Measurements from ENCODE around the gene GLOD4. TPM values are rescaled to one million over a fixed set of nuclear protein-coding genes. Genes with fewer than 3 reads are reported as not detected.
"Not testable (repeated sequence)": the region's sequence is repeated elsewhere in the genome, so short reads cannot be mapped to it uniquely, and the experiment has no call there.

The GLOD4 gene
- total RNA-seq, 1 donor from 2014 or later, result 63.2 TPM

DNA sequence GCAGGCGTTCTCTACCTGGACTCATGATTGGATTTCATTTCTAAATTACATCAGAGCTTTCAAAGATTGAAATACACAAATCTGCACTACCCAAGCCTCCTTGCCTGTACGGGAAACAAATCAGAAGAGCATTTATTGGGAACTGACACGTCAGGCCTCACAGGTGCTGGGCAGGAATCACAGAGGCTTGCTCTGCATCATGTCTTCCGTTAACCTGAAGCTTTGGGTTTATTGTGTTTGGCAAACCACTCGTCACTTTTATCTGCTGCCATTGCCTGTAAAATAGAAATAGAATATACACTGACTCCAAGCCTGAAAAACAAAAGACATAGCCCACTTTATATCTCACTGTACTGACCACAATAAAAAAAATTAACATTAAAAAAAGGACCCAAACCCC, 22.1 kb downstream of the GLOD4 start:
- no peak for DNase-seq
- Histone ChIP-seq H3K27me3 (ENCODE audit: low read depth) (no peaks in the 10 kb centered on the region), H3K36me3 (peaks cover 78% of the 10 kb centered on the region), H3K4me1 (no peaks in the 10 kb centered on the region), H3K9me3 (no peaks in the 10 kb centered on the region), H3K27ac (no peak overlapping the region), H3K4me3 (no peak overlapping the region)
- no peak for ATAC-seq
- TF ChIP-seq, protein P1, sequence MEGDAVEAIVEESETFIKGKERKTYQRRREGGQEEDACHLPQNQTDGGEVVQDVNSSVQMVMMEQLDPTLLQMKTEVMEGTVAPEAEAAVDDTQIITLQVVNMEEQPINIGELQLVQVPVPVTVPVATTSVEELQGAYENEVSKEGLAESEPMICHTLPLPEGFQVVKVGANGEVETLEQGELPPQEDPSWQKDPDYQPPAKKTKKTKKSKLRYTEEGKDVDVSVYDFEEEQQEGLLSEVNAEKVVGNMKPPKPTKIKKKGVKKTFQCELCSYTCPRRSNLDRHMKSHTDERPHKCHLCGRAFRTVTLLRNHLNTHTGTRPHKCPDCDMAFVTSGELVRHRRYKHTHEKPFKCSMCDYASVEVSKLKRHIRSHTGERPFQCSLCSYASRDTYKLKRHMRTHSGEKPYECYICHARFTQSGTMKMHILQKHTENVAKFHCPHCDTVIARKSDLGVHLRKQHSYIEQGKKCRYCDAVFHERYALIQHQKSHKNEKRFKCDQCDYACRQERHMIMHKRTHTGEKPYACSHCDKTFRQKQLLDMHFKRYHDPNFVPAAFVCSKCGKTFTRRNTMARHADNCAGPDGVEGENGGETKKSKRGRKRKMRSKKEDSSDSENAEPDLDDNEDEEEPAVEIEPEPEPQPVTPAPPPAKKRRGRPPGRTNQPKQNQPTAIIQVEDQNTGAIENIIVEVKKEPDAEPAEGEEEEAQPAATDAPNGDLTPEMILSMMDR (IDR thresholded peaks at IDR 0.05), result no peak
- intact Hi-C loops (cut with DNase I), result no loop called here

DNA sequence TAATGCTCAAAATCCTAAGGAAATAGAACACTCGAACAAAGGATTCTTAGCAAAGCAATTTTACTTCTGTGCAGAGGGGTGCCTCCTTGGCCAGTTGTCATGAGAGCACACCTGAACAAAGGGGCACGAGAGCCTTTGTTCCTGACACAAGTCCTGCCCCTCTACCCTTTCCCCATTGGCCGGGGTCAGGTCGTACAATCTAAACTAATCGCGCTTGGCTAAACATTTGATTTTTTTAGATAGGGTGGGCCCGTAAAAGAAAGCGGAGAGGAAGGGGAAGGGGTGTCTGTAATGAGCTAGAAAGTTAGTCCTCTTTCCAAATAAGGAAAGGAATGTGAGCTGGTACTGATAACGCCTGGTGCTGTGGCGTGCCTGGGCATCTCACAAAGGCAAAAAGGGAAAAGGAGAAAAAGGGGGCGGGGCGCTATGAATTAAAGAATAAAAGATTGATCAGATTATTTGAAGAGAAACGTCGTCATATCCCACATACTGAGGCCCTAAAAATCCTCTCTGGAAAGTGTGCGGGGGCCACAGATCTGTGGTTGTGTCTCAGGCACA, 26.0 kb downstream of the GLOD4 start:
- H3K9me3 ChIP-seq; H3K4me3 ChIP-seq; H3K27ac ChIP-seq; H3K27me3 ChIP-seq (ENCODE audit: low read depth); ATAC-seq; intact Hi-C loops (cut with DNase I); DNase-seq; H3K4me1 ChIP-seq: not testable (repeated sequence)
- H3K36me3 ChIP-seq, result peaks cover 41% of the 10 kb centered on the region

DNA sequence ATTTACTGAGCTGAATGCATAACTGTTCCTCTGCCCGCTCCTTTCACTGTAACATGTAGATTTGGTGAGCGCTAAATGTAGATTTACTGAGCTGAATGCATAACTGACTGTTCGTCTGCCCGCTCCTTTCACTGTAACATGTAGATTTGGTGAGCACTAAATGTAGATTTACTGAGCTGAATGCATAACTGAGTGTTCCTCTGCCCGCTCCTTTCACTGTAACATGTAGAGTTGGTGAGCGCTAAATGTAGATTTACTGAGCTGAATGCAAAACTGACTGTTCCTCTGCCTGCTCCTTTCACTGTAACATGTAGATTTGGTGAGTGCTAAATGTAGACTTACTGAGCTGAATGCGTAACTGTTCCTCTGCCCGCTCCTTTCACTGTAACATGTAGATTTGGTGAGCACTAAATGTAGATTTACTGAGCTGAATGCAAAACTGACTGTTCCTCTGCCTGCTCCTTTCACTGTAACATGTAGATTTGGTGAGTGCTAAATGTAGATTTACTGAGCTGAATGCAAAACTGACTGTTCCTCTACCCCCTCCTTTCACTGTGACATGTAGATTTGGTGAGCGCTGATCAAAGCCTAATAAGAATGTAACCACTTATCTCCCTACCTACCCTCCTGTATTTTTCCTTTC, 26.6 kb downstream of the GLOD4 start:
- ATAC-seq; H3K4me3 ChIP-seq; H3K27ac ChIP-seq; DNase-seq; H3K27me3 ChIP-seq (ENCODE audit: low read depth); H3K9me3 ChIP-seq; intact Hi-C loops (cut with DNase I): not testable (repeated sequence)
- Histone ChIP-seq H3K36me3 (peaks cover 35% of the 10 kb centered on the region), H3K4me1 (peaks cover 13% of the 10 kb centered on the region)

DNA sequence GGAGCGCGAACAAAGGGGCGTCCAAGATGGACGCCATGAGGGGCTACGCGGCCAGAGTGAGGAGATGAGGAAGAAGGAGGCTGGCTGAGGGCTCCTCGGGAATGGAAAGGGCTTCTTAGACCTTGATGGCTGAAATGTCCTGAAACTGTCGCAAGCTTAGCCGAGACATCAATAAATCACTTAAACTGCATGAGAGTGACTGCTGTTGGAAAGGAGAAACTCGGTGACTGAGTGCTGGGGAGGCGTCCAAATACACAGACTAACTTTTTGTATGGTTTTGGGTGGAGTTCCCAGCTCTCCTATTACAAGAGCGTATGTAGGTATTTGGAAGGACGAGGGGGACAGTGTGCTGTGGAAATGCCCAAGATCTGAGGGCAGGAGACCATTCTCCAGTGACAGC, 28.7 kb downstream of the GLOD4 start:
- H3K36me3 ChIP-seq, result peaks cover 15% of the 10 kb centered on the region
- no peak for ATAC-seq
- TF ChIP-seq, protein P1 (IDR thresholded peaks at IDR 0.05), result no peak
- no peaks in the 10 kb centered on the region for H3K9me3 ChIP-seq
- no peak overlapping the region for H3K4me3 ChIP-seq
- DNase-seq, result no peak
- intact Hi-C loops (cut with DNase I), result no loop called here
- no peak overlapping the region for H3K27ac ChIP-seq
- H3K27me3 ChIP-seq (ENCODE audit: low read depth), result no peaks in the 10 kb centered on the region
- H3K4me1 ChIP-seq, result peaks cover 15% of the 10 kb centered on the region

DNA sequence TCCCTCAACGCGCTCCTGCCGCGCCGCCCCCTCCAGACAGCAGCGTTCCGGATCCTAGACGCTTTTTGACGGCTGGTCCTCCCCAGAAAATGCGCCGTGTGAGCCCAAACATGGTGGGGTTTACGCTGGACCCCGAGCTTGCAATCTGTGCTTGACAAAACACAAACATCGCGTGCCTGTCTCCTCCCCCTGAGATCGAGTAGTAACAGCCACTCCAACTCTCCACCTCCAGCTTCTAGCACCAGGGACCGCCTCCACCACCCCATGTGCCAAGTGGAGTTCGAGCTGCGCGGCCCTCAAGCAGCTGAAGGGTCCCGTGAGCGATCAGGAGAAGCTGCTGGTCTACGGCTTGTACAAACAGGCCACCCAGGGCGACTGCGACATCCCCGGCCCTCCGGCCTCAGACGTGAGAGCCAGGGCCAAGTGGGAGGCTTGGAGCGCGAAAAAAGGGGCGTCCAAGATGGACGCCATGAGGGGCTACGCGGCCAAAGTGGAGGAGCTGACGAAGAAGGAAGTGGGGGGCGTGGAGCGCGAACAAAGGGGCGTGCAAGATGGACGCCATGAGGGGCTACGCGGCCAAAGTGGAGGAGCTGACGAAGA, 29.4 kb downstream of the GLOD4 start:
- TF ChIP-seq, protein P1 (IDR thresholded peaks at IDR 0.05), result no peak
- H3K27me3 ChIP-seq (ENCODE audit: low read depth), result no peaks in the 10 kb centered on the region
- H3K4me1 ChIP-seq, result peaks cover 15% of the 10 kb centered on the region
- intact Hi-C loops (cut with DNase I), result no loop called here
- peak overlapping the region; percentile 82 for H3K4me3 ChIP-seq
- no peaks in the 10 kb centered on the region for H3K9me3 ChIP-seq
- H3K27ac ChIP-seq, result peak overlapping the region; percentile 83
- H3K36me3 ChIP-seq, result peaks cover 19% of the 10 kb centered on the region
- ATAC-seq (peak; percentile 86 to 87), DNase-seq (peak; percentile 88)

DNA sequence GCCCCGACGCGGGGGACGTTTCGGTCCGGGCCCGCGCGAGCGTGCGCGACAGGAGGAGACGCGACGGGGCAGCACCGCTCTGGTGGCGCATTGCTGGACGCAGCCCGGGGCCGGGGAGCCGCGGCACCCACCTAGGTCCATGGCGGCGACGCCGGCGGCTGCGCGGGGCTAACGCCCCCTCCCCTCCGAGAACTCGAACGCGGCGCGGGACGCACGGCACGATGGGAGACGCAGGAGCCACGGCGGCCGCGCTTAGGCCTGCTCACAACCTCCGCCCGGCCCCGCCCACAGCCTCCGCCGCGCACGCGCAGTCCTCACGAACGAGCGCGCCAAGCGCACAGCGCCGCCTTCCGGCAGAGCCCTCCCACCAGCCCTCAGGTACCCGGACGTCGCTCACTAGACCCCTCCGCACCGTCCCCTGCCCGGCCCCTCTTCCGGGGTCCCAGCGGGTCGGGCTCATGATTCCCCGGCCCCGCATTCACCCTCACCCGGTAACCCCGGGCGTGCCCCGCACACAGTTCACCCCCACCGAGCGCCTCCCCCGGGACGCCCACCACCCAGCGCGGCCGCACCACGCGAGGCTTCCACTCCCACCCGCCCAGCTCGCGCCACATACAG, 30.0 kb downstream of the GLOD4 start, which contains the start of gene GEMIN4:
Gene GEMIN4, minus strand, starts transcription at position 263 of the 618 bp plus-strand sequence. Its CDS starts 122 bp downstream, at position 141.
- peak within 1 kb of the TSS; percentile 83 for H3K27ac ChIP-seq
- H3K9me3 ChIP-seq, result no peaks in the 10 kb centered on the region
- ATAC-seq (peak; percentile 96 to 99), DNase-seq (peak; percentile 96)
- H3K4me3 ChIP-seq, result peak within 1 kb of the TSS; percentile 82
- intact Hi-C loops (cut with DNase I), result no loop called here
- peaks cover 20% of the 10 kb centered on the region for H3K36me3 ChIP-seq
- TF ChIP-seq, protein P1 (IDR thresholded peaks at IDR 0.05), result peak; percentile 94
- peaks cover 15% of the 10 kb centered on the region for H3K4me1 ChIP-seq
- no peaks in the 10 kb centered on the region for H3K27me3 ChIP-seq (ENCODE audit: low read depth)

Data from lower lobe of right lung (tissue), 2 donors.